ENCODE measurements around the gene TMEM120B. TPM values are rescaled to one million over a fixed set of nuclear protein-coding genes. Genes with fewer than 3 reads are reported as not detected.
"Not testable (repeated sequence)": the region's sequence is repeated elsewhere in the genome, so short reads cannot be mapped to it uniquely, and the experiment has no call there.

The TMEM120B gene
- total RNA-seq, 1 donor, result 7.8 TPM

- no peak for DNase-seq (ENCODE audit: low read depth in 2 of 3, low spot score in 2 of 3)
These were observed 25.8 kb downstream of the TMEM120B start for GRCh38 chr12:121738340-121738858.

GRCh38 chr12:121740847-121741246, 28.3 kb downstream of the TMEM120B start:
- no peak for DNase-seq (ENCODE audit: low read depth in 2 of 3, low spot score in 2 of 3)

GRCh38 chr12:121741743-121742142, 29.2 kb downstream of the TMEM120B start:
- DNase-seq (ENCODE audit: low read depth in 2 of 3, low spot score in 2 of 3), result no peak

GRCh38 chr12:121745545-121745944, 33.0 kb downstream of the TMEM120B start:
- not testable (repeated sequence) for DNase-seq (ENCODE audit: low read depth in 2 of 3, low spot score in 2 of 3)

- DNase-seq (ENCODE audit: low read depth in 2 of 3, low spot score in 2 of 3), result no peak
These were observed 35.6 kb downstream of the TMEM120B start for GRCh38 chr12:121748218-121748570.

- DNase-seq (ENCODE audit: low read depth in 2 of 3, low spot score in 2 of 3), result peak in 2 of 3 donors; percentile 92 to 94
These were observed 36.2 kb downstream of the TMEM120B start for GRCh38 chr12:121748571-121749265.

- DNase-seq (ENCODE audit: low read depth in 2 of 3, low spot score in 2 of 3), result no peak
These were observed 36.7 kb downstream of the TMEM120B start for GRCh38 chr12:121749267-121749666.

- DNase-seq (ENCODE audit: low read depth in 2 of 3, low spot score in 2 of 3), result no peak
These were observed 38.0 kb downstream of the TMEM120B start for GRCh38 chr12:121750507-121750955.

- no peak for DNase-seq (ENCODE audit: low read depth in 2 of 3, low spot score in 2 of 3)
These were observed 38.5 kb downstream of the TMEM120B start for GRCh38 chr12:121751034-121751433.

- DNase-seq (ENCODE audit: low read depth in 2 of 3, low spot score in 2 of 3), result no peak
These were observed 39.3 kb downstream of the TMEM120B start for GRCh38 chr12:121751749-121752351.

GRCh38 chr12:121753844-121754264, 41.3 kb downstream of the TMEM120B start:
- no peak for DNase-seq (ENCODE audit: low read depth in 2 of 3, low spot score in 2 of 3)

GRCh38 chr12:121754836-121755235, 42.3 kb downstream of the TMEM120B start:
- DNase-seq (ENCODE audit: low read depth in 2 of 3, low spot score in 2 of 3), result no peak

GRCh38 chr12:121755591-121755990, 43.0 kb downstream of the TMEM120B start:
- DNase-seq (ENCODE audit: low read depth in 2 of 3, low spot score in 2 of 3), result no peak

GRCh38 chr12:121758536-121758935, 46.0 kb downstream of the TMEM120B start:
- DNase-seq (ENCODE audit: low read depth in 2 of 3, low spot score in 2 of 3), result not testable (repeated sequence)

GRCh38 chr12:121762269-121762668, 49.7 kb downstream of the TMEM120B start:
- no peak for DNase-seq (ENCODE audit: low read depth in 2 of 3, low spot score in 2 of 3)

- no peak for DNase-seq (ENCODE audit: low read depth in 2 of 3, low spot score in 2 of 3)
These were observed 52.3 kb downstream of the TMEM120B start for GRCh38 chr12:121764808-121765207.

GRCh38 chr12:121765573-121765972, 53.0 kb downstream of the TMEM120B start:
- no peak for DNase-seq (ENCODE audit: low read depth in 2 of 3, low spot score in 2 of 3)

- DNase-seq (ENCODE audit: low read depth in 2 of 3, low spot score in 2 of 3), result no peak
These were observed 53.9 kb downstream of the TMEM120B start for GRCh38 chr12:121766290-121767039.

- no peak for DNase-seq (ENCODE audit: low read depth in 2 of 3, low spot score in 2 of 3)
These were observed 55.0 kb downstream of the TMEM120B start for GRCh38 chr12:121767525-121768016.

GRCh38 chr12:121769297-121769830, 56.8 kb downstream of the TMEM120B start:
- no peak for DNase-seq (ENCODE audit: low read depth in 2 of 3, low spot score in 2 of 3)

- DNase-seq (ENCODE audit: low read depth in 2 of 3, low spot score in 2 of 3), result no peak
These were observed 57.3 kb downstream of the TMEM120B start for GRCh38 chr12:121769831-121770301.

Measured in hematopoietic multipotent progenitor cell (in vitro differentiated cells).